Measurements from ENCODE around the gene TMEM190.

DNA sequence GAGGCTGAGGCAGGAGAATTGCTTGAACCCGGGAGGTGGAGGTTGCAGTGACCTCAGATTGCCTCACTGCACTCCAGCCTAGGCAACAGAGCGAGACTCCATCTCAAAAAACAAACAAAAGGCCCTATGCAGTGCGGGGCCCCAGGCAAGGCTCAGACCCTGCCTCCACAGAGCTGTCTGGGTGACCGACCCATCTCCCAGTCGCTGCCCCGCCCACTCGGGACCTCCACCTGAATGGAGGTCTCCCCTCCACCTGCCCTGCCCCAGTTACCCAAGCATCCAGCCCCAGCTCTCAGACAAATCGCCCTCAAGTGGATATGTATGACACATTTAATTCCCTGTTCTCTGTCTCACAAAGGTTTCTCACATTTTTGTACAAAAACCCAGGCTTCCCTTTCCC lies 11.4 kb upstream of the TMEM190 start:
- TF ChIP-seq, protein P1, sequence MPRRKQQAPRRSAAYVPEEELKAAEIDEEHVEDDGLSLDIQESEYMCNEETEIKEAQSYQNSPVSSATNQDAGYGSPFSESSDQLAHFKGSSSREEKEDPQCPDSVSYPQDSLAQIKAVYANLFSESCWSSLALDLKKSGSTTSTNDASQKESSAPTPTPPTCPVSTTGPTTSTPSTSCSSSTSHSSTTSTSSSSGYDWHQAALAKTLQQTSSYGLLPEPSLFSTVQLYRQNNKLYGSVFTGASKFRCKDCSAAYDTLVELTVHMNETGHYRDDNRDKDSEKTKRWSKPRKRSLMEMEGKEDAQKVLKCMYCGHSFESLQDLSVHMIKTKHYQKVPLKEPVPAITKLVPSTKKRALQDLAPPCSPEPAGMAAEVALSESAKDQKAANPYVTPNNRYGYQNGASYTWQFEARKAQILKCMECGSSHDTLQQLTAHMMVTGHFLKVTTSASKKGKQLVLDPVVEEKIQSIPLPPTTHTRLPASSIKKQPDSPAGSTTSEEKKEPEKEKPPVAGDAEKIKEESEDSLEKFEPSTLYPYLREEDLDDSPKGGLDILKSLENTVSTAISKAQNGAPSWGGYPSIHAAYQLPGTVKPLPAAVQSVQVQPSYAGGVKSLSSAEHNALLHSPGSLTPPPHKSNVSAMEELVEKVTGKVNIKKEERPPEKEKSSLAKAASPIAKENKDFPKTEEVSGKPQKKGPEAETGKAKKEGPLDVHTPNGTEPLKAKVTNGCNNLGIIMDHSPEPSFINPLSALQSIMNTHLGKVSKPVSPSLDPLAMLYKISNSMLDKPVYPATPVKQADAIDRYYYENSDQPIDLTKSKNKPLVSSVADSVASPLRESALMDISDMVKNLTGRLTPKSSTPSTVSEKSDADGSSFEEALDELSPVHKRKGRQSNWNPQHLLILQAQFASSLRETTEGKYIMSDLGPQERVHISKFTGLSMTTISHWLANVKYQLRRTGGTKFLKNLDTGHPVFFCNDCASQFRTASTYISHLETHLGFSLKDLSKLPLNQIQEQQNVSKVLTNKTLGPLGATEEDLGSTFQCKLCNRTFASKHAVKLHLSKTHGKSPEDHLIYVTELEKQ (tag by site-specific recombination; IDR thresholded peaks at IDR 0.05; ENCODE audit: borderline replicate concordance) = no peak
- TF ChIP-seq, protein P2, sequence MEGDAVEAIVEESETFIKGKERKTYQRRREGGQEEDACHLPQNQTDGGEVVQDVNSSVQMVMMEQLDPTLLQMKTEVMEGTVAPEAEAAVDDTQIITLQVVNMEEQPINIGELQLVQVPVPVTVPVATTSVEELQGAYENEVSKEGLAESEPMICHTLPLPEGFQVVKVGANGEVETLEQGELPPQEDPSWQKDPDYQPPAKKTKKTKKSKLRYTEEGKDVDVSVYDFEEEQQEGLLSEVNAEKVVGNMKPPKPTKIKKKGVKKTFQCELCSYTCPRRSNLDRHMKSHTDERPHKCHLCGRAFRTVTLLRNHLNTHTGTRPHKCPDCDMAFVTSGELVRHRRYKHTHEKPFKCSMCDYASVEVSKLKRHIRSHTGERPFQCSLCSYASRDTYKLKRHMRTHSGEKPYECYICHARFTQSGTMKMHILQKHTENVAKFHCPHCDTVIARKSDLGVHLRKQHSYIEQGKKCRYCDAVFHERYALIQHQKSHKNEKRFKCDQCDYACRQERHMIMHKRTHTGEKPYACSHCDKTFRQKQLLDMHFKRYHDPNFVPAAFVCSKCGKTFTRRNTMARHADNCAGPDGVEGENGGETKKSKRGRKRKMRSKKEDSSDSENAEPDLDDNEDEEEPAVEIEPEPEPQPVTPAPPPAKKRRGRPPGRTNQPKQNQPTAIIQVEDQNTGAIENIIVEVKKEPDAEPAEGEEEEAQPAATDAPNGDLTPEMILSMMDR (tag by site-specific recombination; IDR thresholded peaks at IDR 0.05) = no peak

Data from HEK293 (cell line).